Mucosa of descending colon (tissue), 3 donors: ENCODE measurements around the gene PPP1R11. TPM values are rescaled to one million over a fixed set of nuclear protein-coding genes. Genes with fewer than 3 reads are reported as not detected.

ENCODE experiments used
- ATAC-seq: fragments of 200-7000 bp; cut with Tn5 transposase; one replicate; pipeline ENCODE4 v1.9.1; 2020; ENCODE audit warnings: mild to moderate bottlenecking, moderate library complexity
- DNase-seq, 3 donors: peaks; one replicate each; pipeline ENCODE4 v3.0.0-alpha.2; 2020
- H3K36me3 ChIP-seq: fragments of 200-600 bp; one replicate; pipeline ENCODE4 v1.8.0; 2021; ENCODE audit warnings: low read depth, mild to moderate bottlenecking
- H3K4me1 ChIP-seq: fragments of 200-600 bp; one replicate; pipeline ENCODE4 v1.8.0; 2021; ENCODE audit warnings: low read depth, mild to moderate bottlenecking
- H3K4me3 ChIP-seq: fragments of 200-600 bp; one replicate; pipeline ENCODE4 v1.8.0; 2021; ENCODE audit warnings: mild to moderate bottlenecking
- H3K9me3 ChIP-seq: fragments of 200-600 bp; one replicate; pipeline ENCODE4 v1.8.0; 2021; ENCODE audit warnings: mild to moderate bottlenecking
- intact Hi-C, 2 donors: fragments of 100-400 bp; cut with DNase I in 1 of 2; cut with micrococcal nuclease in 1 of 2; formaldehyde crosslinking; loops; one replicate each; pipeline versions ENCODE4 v1.11.0 to v1.11.1; 2022; cut with DNase I, micrococcal nuclease
- total RNA-seq, 3 donors: library from RNA; stranded (reverse); fragmentation: NEBNext Ultra II Directional in 2 of 3; extraction: Animal tissue kit (Norgen Biotek cat#: 25700) in 2 of 3; gene quantifications; one replicate each; pipeline versions ENCODE4 v1.2.1 to v1.2.4, GENCODE V29; 2021 to 2023
- TF ChIP-seq, protein P1 (sequence below): fragments of 200-600 bp; IDR thresholded peaks from one replicate; pipeline ENCODE4 v1.8.0; 2022; ENCODE audit warnings: antibody characterized with exemption, mild to moderate bottlenecking
- donor health status: DM: no; HTN: no; CAD: no; lungs with moderate emphysema.
- donor health status: DM: no; HTN: no; CAD: no.
- donor health status: DM: no; HTN: yes; CAD: no.

PPP1R11 gene
- total RNA-seq, 3 donors from 2014 or later = 78.4 to 115 (median 82.4) TPM

- Histone ChIP-seq H3K9me3 (no peaks in the 10 kb centered on the region), H3K4me1 (no peaks in the 10 kb centered on the region), H3K4me3 (no peak overlapping the region), H3K36me3 (no peaks in the 10 kb centered on the region)
- TF ChIP-seq, protein P1, sequence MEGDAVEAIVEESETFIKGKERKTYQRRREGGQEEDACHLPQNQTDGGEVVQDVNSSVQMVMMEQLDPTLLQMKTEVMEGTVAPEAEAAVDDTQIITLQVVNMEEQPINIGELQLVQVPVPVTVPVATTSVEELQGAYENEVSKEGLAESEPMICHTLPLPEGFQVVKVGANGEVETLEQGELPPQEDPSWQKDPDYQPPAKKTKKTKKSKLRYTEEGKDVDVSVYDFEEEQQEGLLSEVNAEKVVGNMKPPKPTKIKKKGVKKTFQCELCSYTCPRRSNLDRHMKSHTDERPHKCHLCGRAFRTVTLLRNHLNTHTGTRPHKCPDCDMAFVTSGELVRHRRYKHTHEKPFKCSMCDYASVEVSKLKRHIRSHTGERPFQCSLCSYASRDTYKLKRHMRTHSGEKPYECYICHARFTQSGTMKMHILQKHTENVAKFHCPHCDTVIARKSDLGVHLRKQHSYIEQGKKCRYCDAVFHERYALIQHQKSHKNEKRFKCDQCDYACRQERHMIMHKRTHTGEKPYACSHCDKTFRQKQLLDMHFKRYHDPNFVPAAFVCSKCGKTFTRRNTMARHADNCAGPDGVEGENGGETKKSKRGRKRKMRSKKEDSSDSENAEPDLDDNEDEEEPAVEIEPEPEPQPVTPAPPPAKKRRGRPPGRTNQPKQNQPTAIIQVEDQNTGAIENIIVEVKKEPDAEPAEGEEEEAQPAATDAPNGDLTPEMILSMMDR = no peak
- intact Hi-C loops = no loop called here
- no peak for ATAC-seq
- no peak for DNase-seq
Measured at GRCh38 chr6:30041821-30042220, 25.2 kb upstream of the PPP1R11 start.

- DNase-seq (no peak), ATAC-seq (no peak)
- no peaks in the 10 kb centered on the region for H3K9me3 ChIP-seq
- TF ChIP-seq, protein P1 = no peak
- intact Hi-C loops = no loop called here
- H3K4me1 ChIP-seq = no peaks in the 10 kb centered on the region
- H3K36me3 ChIP-seq = no peaks in the 10 kb centered on the region
- H3K4me3 ChIP-seq = no peak overlapping the region
Measured at GRCh38 chr6:30042476-30042875, 24.5 kb upstream of the PPP1R11 start.

DNA sequence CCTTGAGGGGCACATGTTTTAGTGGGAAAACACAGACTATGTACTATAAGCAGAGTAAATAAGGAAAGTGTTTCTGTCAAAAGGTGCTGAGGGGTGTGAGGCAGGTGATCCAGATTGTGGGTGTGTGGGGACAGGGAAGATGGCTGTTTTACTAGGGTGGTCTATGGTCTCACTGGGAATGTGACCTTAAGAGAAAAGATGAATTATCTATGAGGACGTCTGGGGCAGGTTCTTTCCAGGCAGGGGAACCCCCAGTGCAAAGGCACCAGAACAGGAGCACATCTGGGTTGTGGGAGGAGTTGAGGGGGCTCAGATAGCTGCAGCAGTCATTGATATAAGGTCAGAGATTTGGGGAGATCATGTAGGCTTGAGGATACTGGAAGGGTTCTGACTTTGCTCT is 24.1 kb upstream of the PPP1R11 start:
- ATAC-seq (no peak), DNase-seq (no peak)
- intact Hi-C loops = no loop called here
- TF ChIP-seq, protein P1 = no peak
- Histone ChIP-seq H3K9me3 (no peaks in the 10 kb centered on the region), H3K36me3 (no peaks in the 10 kb centered on the region), H3K4me3 (no peak overlapping the region), H3K4me1 (no peaks in the 10 kb centered on the region)

DNA sequence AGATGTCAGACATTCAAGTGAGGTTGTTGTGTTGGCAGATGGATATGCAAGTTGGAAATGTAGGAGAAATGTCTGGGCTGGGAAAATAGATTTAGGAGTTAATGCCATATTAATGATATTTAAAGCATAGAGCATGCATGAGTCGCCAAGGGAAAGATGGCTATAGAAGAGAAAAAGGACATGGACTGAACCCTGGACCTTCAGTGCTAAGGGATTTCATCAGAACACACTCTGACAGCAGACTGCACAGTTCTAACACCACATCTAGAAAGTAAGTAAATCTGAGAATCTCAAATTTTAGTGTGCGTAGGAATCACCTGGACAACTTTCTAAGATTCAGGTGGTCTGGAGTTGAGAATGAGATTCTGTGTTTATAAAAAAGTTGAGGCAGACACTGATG is 23.3 kb upstream of the PPP1R11 start:
- no peaks in the 10 kb centered on the region for H3K36me3 ChIP-seq
- TF ChIP-seq, protein P1 = no peak
- ATAC-seq = no peak
- no peak for DNase-seq
- no peak overlapping the region for H3K4me3 ChIP-seq
- no peaks in the 10 kb centered on the region for H3K9me3 ChIP-seq
- H3K4me1 ChIP-seq = no peaks in the 10 kb centered on the region
- intact Hi-C loops = no loop called here

DNA sequence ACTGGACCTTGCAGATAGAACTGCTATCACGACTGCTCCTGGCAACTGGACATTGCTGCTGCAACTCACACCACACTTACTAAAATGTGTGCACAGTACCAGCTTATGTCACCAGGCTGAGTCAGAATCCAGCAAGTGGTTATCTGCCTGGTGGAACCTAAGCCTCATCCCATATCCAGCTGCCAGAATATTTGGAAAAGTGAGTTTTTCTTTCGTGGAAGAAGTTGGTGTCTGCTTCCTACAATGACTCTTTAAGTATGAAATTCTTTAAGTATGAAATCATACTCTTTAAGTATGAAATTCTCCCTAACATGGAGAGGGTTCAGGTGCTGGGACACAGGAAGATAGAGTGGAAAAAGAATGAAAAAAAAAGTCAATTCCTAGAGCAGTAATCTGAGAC is 22.4 kb upstream of the PPP1R11 start:
- H3K4me1 ChIP-seq = no peaks in the 10 kb centered on the region
- ATAC-seq (no peak), DNase-seq (no peak)
- TF ChIP-seq, protein P1 = no peak
- H3K36me3 ChIP-seq = no peaks in the 10 kb centered on the region
- no peaks in the 10 kb centered on the region for H3K9me3 ChIP-seq
- no peak overlapping the region for H3K4me3 ChIP-seq
- intact Hi-C loops = no loop called here

GRCh38 chr6:30047220-30047619 is 19.8 kb upstream of the PPP1R11 start:
- intact Hi-C loops = no loop called here
- DNase-seq = no peak
- TF ChIP-seq, protein P1 = no peak
- Histone ChIP-seq H3K9me3 (no peaks in the 10 kb centered on the region), H3K4me1 (no peaks in the 10 kb centered on the region), H3K4me3 (no peak overlapping the region), H3K36me3 (no peaks in the 10 kb centered on the region)
- no peak for ATAC-seq
